Body of pancreas (tissue), 4 donors: Measurements from ENCODE around the gene PNMA1. TPM values are rescaled to one million over a fixed set of nuclear protein-coding genes. Genes with fewer than 3 reads are reported as not detected.

Source experiments
- ATAC-seq: fragments of 150-250 bp; one replicate; pipeline ENCODE4 v1.9.1; 2016
- DNase-seq, 4 donors: peaks; one replicate each; pipeline ENCODE4 v3.0.0-alpha.2; 2019
- H3K27ac ChIP-seq, 4 donors: fragments of 200-600 bp; sonication (generic); 1 replicate in 3 of 4; 2 replicates in 1 of 4; pipeline versions ENCODE4 v1.5.1 to v1.6.1; 2016 to 2019; ENCODE audit warnings: mild to moderate bottlenecking in 1 of 4, mixed read lengths in 1 of 4, moderate library complexity in 1 of 4
- H3K27me3 ChIP-seq, 2 donors: fragments of 200-600 bp; sonication (generic); one replicate each; pipeline ENCODE4 v1.6.0; 2016; ENCODE audit warnings: mild to moderate bottlenecking in 1 of 2
- H3K36me3 ChIP-seq, 2 donors: fragments of 200-600 bp; sonication (generic); replicated peaks in 1 of 2; 2 replicates each; pipeline ENCODE4 v1.5.1; 2016; ENCODE audit warnings: low read depth in 2 of 2; ENCODE audit not compliant: insufficient read depth in 1 of 2
- H3K4me1 ChIP-seq: fragments of 200-600 bp; sonication (generic); one replicate; pipeline ENCODE4 v1.6.0; 2016
- H3K4me3 ChIP-seq, 2 donors: fragments of 200-600 bp; sonication (generic); 1 replicate in 1 of 2; 2 replicates in 1 of 2; pipeline ENCODE4 v1.5.1; 2016 to 2019
- H3K9me3 ChIP-seq, 3 donors: fragments of 200-600 bp; sonication (generic); 1 replicate in 2 of 3; 2 replicates in 1 of 3; pipeline ENCODE4 v1.5.1; 2016
- CTCF ChIP-seq, 7 experiments: fragments of 450-650 bp in 4 of 7; fragments of 200-600 bp in 3 of 7; sonication (generic) in 3 of 7; IDR thresholded peaks; one replicate each; pipeline ENCODE4 v1.5.1; 2016 to 2019; ENCODE audit warnings: antibody characterized with exemption in 7 of 7
- POLR2A ChIP-seq, 3 donors: fragments of 450-650 bp; IDR thresholded peaks; one replicate each; pipeline ENCODE4 v1.6.1; 2016; ENCODE audit warnings: antibody characterized with exemption in 3 of 3, mild to moderate bottlenecking in 2 of 3
- WGBS, 2 donors: methylation state at CpG; one replicate each; pipeline ENCODE4 v1.1.5; 2017; 5-methylcytosine and 5-hydroxymethylcytosine counted together
- intact Hi-C: fragments of 100-400 bp; cut with DNase I; formaldehyde crosslinking; loops from one replicate; pipeline ENCODE4 v1.15.1; 2023
- total RNA-seq, 2 donors: library from RNA; depleted of rRNA; stranded (reverse); fragments of >200 nt; gene quantifications; one replicate each; pipeline ENCODE4 v1.1.0, GENCODE V29; 2016

Gene PNMA1
- total RNA-seq, 2 donors from 2014 or later: 5.7 to 6.9 TPM

DNA sequence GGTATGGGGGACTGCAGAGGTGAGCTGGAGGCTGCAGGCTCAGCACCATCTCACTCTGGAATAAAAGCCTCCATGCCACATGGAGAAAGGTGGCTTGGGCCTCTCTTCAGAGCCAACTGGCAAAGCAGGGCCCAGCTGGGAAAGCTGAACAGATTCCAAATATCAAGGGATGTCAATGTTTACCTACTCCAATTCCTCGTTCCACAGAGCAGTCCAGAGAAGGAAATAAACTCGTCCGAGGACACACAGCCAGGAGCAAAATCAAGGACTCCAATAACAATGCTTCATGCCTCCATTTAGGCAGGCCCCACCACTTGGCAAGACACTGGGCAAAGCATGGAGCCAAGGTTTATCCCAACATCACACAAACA lies 36.3 kb upstream of the PNMA1 start:
- TF ChIP-seq POLR2A (IDR thresholded peaks at IDR 0.05): no peak
- TF ChIP-seq CTCF (IDR thresholded peaks at IDR 0.05): no peak
- Histone ChIP-seq H3K4me3 (no peak overlapping the region), H3K4me1 (peaks cover 79% of the 10 kb centered on the region), H3K27me3 (no peaks in the 10 kb centered on the region), H3K36me3 (no peaks in the 10 kb centered on the region), H3K27ac (peak overlapping the region; percentile 26 to 100 (median 72)), H3K9me3 (no peaks in the 10 kb centered on the region)
- WGBS, 2 donors: 3 to 17% methylated on average over 2 to 3 of the region's 3 CpGs
- intact Hi-C loops: no loop called here
- ATAC-seq: peak; percentile 38
- peak in 3 of 4 donors; percentile 63 to 68 (median 65) for DNase-seq

DNA sequence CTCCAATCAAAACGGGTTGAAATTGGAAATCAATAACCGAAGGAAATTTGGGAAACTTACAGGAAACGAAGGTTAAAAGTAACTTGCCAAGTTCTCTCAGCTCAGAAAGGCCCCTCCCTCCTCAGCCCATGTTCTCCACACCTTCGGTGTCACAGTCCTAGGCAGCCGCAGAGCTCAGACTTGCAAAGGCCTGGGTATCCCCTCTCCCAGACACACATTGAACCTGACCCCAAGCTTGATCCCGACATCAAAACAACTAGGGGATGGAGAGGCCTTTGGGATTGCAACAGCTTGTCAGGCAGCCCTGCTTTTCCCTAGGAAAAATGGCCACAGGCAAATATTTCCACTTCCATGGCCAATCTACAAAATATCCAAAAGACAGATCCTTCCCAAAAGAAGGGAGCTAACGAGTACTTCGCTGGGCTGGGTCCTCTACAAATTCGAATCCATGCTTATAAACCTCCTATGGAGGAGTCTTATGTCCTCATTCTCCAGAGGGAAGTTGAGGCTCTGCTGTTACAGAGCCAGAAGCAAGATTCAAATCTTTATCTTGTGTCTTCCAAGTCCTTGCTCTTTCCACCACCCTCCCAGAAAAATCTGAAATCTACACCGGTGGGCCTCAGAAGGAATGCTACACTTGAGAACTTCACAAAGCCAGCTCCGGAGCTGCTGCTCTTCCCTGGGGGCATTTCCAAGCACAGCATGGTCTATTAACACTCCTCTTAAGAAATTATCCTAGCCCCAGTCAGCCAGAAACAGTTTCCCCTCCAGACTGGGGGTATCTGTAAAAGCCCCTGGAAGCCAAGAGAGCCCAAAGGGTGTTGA lies 35.7 kb upstream of the PNMA1 start:
- Histone ChIP-seq H3K27ac (peak overlapping the region in 2 of 4 donors; percentile 72 to 100), H3K9me3 (no peaks in the 10 kb centered on the region), H3K4me1 (peaks cover 79% of the 10 kb centered on the region), H3K36me3 (no peaks in the 10 kb centered on the region), H3K4me3 (no peak overlapping the region), H3K27me3 (no peaks in the 10 kb centered on the region)
- no peak for ATAC-seq
- TF ChIP-seq POLR2A (IDR thresholded peaks at IDR 0.05) (no peak), CTCF (IDR thresholded peaks at IDR 0.05) (no peak)
- no peak for DNase-seq
- WGBS, 2 donors: 51 to 58% methylated on average over 11 of the region's 11 CpGs
- intact Hi-C loops: no loop called here

DNA sequence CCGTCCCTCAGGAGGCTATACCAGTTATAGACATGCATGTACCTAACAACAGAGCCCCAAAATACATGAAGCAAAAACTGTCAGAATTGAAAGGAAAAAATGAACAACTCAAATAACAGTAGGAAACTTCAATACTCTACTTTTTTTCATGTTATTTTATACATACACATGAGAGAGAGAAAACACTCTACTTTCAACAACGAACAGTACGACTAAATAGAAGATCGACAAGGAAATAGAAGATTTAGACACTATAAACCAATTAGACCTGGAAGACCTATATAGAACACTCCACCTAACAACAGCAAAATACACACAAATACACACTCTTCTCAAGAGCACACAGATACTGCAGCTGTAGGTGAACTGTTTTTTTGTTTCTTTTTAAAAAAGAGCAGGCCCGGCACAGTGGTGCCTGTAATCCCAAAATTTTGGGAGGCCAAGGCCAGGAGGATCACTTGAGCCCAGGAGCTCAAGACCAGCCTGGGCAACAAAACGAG lies 34.7 kb upstream of the PNMA1 start:
- no peaks in the 10 kb centered on the region for H3K9me3 ChIP-seq
- H3K27ac ChIP-seq: no peak overlapping the region
- intact Hi-C loops: no loop called here
- no peak for DNase-seq
- no peak overlapping the region for H3K4me3 ChIP-seq
- TF ChIP-seq CTCF (IDR thresholded peaks at IDR 0.05): no peak
- no peak for TF ChIP-seq POLR2A (IDR thresholded peaks at IDR 0.05)
- no peaks in the 10 kb centered on the region for H3K36me3 ChIP-seq
- peaks cover 79% of the 10 kb centered on the region for H3K4me1 ChIP-seq
- 82% methylated on average over 6 of the region's 6 CpGs for WGBS, 2 donors
- no peak for ATAC-seq
- no peaks in the 10 kb centered on the region for H3K27me3 ChIP-seq

DNA sequence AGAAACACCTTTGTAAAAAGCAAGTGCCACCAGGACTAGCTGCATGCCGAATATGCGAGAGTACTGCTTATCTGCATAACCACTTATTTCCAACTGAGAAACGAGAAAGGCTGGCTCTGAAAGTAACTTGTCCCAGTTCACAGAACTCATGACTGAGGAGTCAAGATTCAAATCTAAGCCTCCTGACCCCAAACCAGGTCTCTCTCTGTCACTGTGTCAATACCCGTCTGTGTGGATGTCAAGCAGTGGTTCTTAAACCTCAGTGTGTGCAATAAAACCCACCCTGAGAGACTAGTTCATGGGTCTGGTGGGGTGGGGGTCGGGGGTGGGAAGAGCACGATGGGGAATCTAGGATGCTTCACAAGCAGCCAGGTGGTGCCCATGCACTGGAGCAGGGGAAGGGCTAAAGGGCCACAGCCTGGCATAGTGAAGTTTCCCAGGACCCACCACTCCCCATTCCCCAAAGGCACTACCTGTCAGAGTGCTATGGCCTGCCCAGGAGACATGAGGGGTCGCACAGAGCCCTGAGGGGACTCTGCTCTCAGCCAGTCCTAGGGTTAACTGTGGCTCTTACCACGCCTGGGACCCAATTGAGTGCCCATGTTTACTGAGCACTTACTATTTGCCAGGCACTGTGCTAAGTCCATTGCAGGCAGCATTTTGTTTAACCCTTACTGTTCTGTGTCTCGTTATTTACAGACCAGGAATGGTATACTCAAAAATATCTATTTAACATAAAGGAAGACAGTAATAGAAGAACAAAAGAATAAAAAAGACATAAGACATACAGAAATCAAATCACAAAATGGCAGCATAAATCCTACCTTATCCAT lies 33.4 kb upstream of the PNMA1 start:
- DNase-seq: no peak
- intact Hi-C loops: no loop called here
- ATAC-seq: no peak
- no peaks in the 10 kb centered on the region for H3K36me3 ChIP-seq
- H3K4me3 ChIP-seq: no peak overlapping the region
- H3K4me1 ChIP-seq: peaks cover 77% of the 10 kb centered on the region
- TF ChIP-seq CTCF (IDR thresholded peaks at IDR 0.05): no peak
- TF ChIP-seq POLR2A (IDR thresholded peaks at IDR 0.05): no peak
- H3K27me3 ChIP-seq: no peaks in the 10 kb centered on the region
- no peak overlapping the region for H3K27ac ChIP-seq
- no peaks in the 10 kb centered on the region for H3K9me3 ChIP-seq
- WGBS, 2 donors: 63 to 76% methylated on average over 9 of the region's 9 CpGs
